CD1c-positive myeloid dendritic cell (primary cell): Measurements from ENCODE around the gene ARHGAP12.
A peak's percentile ranks its signal among the peaks of the same experiment; 100 is the strongest.
"Not testable (repeated sequence)": the region's sequence is repeated elsewhere in the genome, so short reads cannot be mapped to it uniquely, and the experiment has no call there.

Experiments
- DNase-seq: peaks from one replicate; pipeline ENCODE4 v3.0.0-alpha.2; 2016; ENCODE audit errors: extremely low spot score

ARHGAP12 gene

DNA sequence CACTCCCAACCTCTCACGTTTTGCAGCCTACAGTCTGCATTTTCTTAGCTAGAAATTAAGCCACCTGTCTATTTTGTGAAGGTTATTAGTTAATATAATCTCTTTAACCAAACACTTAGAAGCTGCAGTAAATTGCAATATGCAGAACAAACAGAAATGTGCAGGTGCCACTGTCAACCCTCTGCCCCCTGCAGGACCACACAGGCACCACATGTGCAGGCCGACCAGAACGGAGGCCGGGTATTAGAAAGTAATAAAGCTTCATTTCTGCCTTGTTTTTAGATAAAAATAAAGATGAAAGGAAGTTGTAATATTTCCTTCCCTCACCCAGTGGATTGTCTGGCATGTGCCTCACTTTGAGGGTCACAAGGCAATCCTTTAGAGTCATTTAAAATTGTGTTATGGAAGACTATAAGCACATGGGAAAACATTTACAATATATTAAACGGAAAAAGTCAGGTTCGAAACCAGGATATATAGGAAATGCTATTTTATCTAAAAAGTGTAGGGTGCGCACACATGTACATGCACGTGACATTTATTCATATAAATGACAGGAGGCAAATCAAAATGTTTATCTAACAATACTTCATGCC lies 158.2 kb downstream of the ARHGAP12 start:
- peak; percentile 64 for DNase-seq

GRCh38 chr10:31769564-31769963 lies 159.1 kb downstream of the ARHGAP12 start:
- DNase-seq: no peak

- not testable (repeated sequence) for DNase-seq
Observed at GRCh38 chr10:31768935-31769334, 159.7 kb downstream of the ARHGAP12 start.

- DNase-seq: no peak
Observed at GRCh38 chr10:31768467-31768866, 160.2 kb downstream of the ARHGAP12 start.

DNA sequence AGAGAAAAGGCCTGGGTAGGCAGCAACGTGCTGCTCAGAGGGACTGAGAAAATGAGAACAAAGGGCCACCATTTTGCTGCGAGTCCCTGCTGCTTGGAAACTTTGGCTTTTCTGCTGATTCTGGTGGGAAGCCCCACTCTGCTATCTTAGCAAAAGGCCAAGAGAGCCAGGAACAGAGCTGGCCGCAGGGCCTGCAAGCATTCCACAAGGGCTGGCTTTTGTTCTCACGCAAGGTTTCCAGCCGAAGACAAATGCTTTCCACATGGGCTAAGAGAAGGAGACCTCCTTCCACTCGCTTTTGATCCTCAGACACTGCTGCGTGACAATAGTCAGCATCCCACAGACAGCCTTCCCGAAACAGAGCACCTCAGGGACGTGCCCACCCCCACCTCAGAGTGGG lies 163.1 kb downstream of the ARHGAP12 start:
- DNase-seq: no peak

GRCh38 chr10:31762316-31762715 lies 166.3 kb downstream of the ARHGAP12 start:
- no peak for DNase-seq

DNA sequence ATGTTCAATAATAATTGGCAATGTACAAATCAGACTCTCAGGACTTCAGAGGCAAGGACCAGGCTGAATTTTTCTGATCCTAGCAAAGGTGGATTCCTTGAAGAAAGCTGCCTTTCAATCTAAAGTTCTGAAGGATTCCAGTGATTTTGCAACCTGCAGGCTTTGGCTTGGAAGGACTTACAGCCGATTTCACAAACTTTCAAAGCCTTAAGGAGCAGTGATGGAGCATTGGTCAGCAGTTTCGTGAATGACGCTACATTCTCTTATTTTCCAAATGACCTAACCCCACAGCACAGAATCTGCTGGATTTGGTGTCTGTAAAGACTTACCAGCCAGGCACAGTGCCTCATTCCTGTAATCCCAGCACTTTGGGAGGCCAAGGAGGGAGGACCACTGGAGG lies 167.5 kb downstream of the ARHGAP12 start:
- DNase-seq: no peak

GRCh38 chr10:31760674-31761081 lies 168.0 kb downstream of the ARHGAP12 start:
- DNase-seq: no peak

- DNase-seq: peak; percentile 96
Observed at GRCh38 chr10:31759799-31760626, 168.6 kb downstream of the ARHGAP12 start.

DNA sequence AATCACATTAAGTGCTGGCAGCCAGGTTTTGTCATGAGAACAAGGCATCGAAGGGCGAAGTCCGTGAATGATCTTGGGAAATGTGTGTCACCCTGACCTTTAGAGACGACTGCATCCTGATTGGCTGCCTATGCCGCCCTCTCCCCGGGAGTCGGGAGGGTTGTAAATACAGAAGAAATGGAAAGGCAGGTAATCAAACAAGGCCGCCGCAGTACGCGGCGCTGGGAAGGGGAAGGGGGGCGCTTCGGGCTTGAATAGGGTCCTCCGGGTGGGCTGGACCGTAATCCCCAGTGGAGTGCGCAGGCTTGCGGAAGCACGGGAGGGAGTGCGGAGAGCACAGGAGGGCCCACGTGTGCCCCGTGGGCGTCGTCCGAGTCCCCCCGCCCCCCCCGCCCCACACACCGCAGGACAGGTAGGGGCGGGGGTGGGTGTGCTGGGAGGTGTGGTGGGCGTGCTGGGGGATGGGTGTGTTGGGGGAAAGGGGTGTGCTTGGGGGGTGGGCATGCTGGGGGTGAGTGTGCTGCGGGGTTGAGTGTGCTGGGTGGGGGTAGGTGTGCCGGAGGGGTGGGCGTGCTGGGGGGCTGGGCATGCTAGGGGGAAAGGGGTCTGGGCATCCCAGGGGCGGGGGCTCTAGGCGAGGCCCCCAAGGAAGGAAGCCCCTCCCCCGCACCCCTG lies 169.4 kb downstream of the ARHGAP12 start:
- DNase-seq: peak; percentile 60

DNA sequence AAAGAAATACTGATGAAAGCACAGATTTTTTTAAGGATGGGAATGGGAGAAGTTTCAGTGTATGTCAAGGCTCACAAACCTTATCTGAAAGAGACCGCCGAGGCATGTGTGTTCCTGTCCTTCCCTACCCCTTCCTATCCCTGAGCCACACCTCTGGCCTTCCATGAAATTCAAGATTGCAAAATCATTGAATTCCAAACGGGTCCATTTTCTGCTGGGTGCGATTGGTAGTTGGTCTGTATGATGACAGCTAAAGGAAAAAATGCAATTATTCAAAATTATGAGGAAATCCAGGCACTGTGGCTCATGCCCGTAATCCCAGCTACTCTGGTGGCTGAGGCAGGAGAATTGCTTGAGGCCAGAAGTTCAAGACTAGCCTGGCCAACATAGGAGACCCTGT lies 170.1 kb downstream of the ARHGAP12 start:
- no peak for DNase-seq

DNA sequence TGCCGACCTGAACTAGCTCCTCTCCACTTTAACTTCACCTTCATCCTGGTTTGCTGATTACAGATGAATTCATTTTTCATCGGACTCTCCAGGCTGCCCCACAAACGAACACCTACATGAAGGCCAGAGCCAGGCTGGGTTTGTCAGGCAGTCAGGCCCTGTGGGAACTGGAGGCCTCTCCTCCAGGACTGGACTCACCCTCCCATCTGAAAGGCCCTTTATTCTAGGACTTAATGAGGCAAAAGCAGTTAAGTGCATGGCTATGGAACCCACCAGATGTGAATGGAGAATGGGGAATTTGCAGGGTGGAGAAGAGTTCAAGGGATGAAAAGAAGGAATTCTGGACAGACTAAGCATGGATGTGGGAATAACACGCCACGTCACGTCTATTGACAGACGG lies 170.8 kb downstream of the ARHGAP12 start:
- no peak for DNase-seq

- DNase-seq: no peak
Observed at GRCh38 chr10:31757386-31757791, 171.2 kb downstream of the ARHGAP12 start.

- no peak for DNase-seq
Observed at GRCh38 chr10:31756729-31757110, 171.9 kb downstream of the ARHGAP12 start.

DNA sequence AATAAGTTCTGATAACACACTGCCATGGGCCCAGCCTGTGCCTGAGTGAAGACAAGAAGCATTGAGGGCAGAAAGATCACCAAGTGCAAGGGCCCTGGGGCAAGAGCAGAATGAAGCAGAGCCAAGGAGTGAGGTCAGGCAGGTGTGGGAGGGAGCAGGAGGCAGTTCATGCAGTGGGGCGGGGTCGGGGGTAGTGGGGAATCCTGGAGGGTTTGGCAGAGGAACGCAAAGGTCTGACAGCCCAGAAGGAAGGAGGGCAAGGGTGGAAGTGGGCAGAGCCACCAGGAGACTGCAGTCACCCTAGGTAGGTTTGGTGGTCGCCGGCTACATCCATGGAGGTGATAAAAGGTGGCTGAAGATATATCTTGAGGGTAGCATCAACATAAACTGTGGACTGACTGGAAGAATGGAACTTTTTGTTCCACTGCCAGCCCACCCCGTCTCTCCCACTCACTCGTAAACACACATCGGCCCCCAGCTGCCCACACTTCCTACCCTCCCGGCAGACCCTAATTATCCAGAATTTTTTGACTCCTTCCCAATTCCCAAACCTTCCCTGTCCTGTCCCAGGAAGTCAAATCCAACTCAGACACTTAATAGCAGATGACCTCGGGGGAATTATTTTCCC lies 172.4 kb downstream of the ARHGAP12 start:
- DNase-seq: no peak
